ENCODE measurements around the gene ZEB1.
"Not testable (repeated sequence)": the region's sequence is repeated elsewhere in the genome, so short reads cannot be mapped to it uniquely, and the experiment has no call there.

ZEB1 gene

DNA sequence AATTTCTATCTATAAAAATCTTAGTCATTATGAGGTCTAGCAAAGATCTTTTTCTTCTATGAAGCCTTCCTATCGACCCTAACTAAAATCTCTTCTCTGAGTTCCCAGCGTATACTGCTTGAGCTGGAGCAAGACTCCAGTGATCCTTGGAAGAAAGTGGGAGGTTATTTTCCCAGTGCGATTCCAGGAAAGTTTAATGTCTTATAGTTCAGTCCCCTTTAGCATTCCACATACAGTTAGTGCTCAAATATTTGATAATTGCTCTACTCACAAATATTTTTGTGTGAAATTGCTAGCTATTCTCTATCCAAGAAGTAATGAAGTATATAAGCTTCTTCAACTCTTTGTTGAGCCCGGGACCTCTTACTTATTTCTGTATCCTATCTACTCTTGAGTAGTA lies 47.7 kb downstream of the ZEB1 start:
- no peak for DNase-seq (ENCODE audit: low spot score)

DNA sequence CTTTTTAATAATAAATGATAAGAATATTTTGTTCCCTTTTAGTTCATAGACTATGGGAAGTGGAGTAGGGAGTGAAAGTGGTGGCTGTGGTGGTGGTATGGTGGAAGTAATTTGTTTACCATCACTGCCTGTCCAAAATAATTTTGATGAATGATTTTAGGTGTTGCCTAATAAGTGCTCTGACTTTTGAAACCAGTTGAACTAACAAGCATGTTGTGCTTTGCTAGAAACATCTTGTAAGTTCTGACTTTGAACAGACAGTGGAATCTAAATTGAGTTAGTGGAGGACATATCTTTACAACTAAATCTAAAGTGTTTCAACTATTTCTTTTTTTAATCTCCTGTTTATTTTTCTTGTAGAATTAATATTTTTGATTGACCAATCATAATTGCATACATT lies 49.7 kb downstream of the ZEB1 start:
- no peak for DNase-seq (ENCODE audit: low spot score)

DNA sequence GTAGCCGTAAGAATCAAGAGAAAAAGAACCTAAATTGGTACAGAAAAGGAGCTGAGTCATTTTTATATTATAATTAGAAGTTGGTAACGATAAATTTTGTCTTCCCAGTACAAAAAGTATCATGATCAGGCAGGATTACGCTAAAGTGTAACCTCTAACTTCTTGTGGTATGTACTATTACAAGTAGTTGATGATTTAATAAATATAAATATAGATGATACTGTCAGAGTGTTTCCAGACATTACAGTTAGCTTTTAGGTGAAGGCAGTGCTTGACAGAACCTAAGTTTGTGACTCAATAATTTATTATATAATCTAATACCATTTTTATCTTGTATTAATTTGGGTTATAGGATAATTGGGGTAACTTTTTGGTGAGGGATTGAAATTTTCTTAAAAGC lies 53.4 kb downstream of the ZEB1 start:
- no peak for DNase-seq (ENCODE audit: low spot score)

- no peak for DNase-seq (ENCODE audit: low spot score)
These were observed 55.2 kb downstream of the ZEB1 start for GRCh38 chr10:31374146-31374696.

- DNase-seq (ENCODE audit: low spot score) = no peak
These were observed 62.2 kb downstream of the ZEB1 start for GRCh38 chr10:31381171-31381570.

GRCh38 chr10:31381766-31382316 lies 62.8 kb downstream of the ZEB1 start:
- no peak for DNase-seq (ENCODE audit: low spot score)

- no peak for DNase-seq (ENCODE audit: low spot score)
These were observed 65.0 kb downstream of the ZEB1 start for GRCh38 chr10:31383810-31384588.

GRCh38 chr10:31384589-31384949 lies 65.6 kb downstream of the ZEB1 start:
- no peak for DNase-seq (ENCODE audit: low spot score)

DNA sequence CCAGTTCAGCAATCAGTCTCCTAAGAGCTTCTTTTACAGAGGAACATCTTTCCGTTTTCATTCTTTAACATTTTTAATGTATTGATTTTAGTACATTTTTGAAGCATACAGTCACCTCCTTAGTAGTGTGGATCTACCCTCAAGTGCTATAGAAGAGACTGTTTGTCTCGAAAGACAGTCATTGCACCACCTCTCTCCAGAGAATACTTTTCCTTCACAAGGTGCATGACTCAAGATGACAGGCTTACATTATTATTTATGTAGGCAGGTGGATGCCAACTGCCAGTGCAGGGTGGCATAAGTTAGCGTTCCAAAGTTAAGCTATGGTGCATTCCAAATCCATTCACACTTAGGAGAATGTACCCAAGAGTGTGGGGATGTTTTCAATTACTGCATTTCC lies 71.8 kb downstream of the ZEB1 start:
- no peak for DNase-seq (ENCODE audit: low spot score)

GRCh38 chr10:31393844-31394243 lies 74.8 kb downstream of the ZEB1 start:
- no peak for DNase-seq (ENCODE audit: low spot score)

- no peak for DNase-seq (ENCODE audit: low spot score)
These were observed 76.7 kb downstream of the ZEB1 start for GRCh38 chr10:31395695-31396094.

- DNase-seq (ENCODE audit: low spot score) = no peak
These were observed 77.4 kb downstream of the ZEB1 start for GRCh38 chr10:31396376-31396775.

DNA sequence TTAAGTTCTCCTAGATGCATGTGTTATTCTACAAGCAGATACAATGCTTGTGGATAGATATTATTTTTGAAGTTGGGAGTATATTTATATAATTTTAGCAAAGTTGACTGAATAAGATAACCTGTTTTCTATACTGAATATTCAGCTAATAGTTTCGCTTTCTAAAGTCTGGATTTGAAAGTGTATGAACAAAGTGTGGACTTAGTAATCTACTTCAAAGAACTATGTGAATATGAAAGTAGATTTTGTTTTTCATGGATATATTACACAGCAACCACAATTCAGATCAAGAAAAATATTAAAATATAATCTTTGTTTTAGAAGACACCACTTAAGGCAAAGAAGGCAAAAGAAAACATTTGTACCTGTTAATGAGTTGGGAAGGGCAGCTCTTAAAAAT lies 78.8 kb downstream of the ZEB1 start:
- no peak for DNase-seq (ENCODE audit: low spot score)

- no peak for DNase-seq (ENCODE audit: low spot score)
These were observed 80.2 kb downstream of the ZEB1 start for GRCh38 chr10:31399171-31399570.

GRCh38 chr10:31399631-31400030 lies 80.6 kb downstream of the ZEB1 start:
- DNase-seq (ENCODE audit: low spot score) = no peak

- DNase-seq (ENCODE audit: low spot score) = no peak
These were observed 82.3 kb downstream of the ZEB1 start for GRCh38 chr10:31401287-31401686.

GRCh38 chr10:31404640-31405039 lies 85.6 kb downstream of the ZEB1 start:
- no peak for DNase-seq (ENCODE audit: low spot score)

GRCh38 chr10:31405829-31406228 lies 86.8 kb downstream of the ZEB1 start:
- DNase-seq (ENCODE audit: low spot score) = not testable (repeated sequence)

DNA sequence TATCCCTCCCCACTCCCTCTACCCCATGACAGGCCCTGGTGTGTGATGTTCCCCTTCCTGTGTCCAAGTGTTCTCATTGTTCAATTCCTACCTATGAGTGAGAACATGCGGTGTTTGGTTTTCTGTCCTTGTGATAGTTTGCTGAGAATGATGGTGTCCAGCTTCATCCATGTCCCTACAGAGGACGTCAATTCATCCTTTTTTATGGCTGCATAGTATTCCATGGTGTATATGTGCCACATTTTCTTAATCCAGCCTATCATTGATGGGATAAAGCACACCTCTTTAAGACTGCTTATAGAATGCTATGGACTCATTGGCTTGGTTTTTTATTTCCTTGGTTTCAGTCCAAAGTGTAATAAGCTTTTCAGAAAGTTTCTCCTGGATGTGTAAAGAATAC lies 93.4 kb downstream of the ZEB1 start:
- DNase-seq (ENCODE audit: low spot score) = not testable (repeated sequence)

DNA sequence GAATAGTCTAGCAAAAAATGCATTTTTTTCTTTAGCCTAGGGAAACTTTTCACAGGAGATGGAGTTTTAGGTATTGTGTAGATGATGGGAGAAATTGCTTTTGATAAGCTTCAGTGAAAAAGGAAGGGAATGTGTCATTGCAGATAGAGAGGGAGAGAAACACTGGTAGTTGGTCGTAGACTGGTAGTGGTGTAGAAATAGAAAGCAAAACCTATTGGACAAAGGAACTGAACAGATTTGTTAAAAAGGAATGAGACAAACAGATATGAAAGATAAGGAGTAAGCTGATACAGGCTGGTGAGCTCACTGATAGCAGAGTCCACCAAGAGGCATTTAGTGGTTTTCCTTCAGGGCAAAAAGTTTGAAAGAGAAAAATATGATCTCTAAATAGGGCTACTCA lies 94.3 kb downstream of the ZEB1 start:
- no peak for DNase-seq (ENCODE audit: low spot score)

DNA sequence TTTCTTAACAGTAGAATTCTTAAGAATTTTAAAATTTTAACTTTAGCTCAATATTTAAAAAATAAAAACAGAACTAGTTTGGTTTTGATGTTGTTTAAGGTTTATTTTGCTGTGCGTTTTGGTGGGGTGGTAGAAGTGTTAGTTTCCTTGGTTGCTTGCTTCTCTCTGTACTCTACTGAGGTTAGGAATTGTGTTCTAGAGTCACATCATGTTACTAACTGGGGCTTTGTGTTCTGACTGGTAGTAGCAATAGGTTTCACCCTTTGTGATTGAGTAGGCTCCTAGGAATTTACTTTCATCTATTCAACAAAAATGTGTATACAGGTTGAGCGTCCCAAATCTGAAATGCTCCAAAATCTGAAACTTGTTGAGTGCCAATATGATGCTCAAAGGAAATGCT lies 99.5 kb downstream of the ZEB1 start:
- no peak for DNase-seq (ENCODE audit: low spot score)

DNA sequence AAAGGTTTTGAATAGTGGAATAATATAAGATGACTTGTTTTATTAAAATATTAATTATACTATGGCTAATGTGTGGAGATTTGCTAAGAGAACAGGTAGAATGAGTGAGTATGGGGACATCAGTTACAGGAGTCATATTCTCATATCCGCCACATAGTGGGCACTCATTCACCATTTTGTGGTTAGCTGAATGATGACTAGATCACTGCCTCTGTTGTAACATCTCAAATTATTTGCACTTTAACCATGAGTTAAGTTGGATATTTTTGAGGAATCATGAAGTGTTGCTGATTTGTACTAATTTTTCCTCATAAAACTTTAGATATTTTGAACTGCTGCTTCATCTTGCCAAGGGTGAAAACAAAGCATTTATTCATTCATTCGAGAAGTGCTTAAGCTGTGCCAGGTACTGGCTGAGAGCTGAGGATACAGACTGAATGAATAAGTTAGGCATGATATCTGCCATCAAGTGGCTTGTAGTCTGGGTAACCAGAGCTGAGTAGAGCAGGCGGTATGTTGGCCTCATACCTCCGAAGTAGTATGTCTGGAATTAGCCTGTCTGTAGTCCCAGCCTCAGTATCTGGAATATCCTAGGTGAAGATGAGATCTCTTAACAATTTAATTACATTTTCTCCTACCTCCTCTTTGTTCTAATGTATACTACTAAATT lies 100.5 kb downstream of the ZEB1 start:
- no peak for DNase-seq (ENCODE audit: low spot score)

DNA sequence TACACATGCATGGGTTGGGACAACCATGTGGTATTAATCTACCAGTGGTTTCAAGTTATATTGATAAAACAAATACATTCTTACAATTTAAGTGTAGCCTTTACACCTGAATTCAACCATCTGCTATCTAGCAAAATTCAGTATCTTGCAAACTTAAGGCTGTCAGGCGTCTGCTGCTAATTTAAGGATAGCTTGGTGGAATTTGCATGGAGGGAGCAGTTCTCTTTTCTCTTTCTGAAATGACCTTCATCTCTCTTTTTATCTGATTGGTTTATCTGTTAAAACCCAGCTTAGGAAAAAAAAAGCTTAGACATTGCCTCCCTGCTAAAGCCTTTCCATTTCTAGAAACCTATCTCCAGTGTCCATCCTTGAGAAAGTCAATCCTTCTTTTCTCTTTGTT lies 102.3 kb downstream of the ZEB1 start:
- no peak for DNase-seq (ENCODE audit: low spot score)

All from left forelimb (tissue), 1 donor.